Measurements from ENCODE around the gene CERS6. TPM values are rescaled to one million over a fixed set of nuclear protein-coding genes. Genes with fewer than 3 reads are reported as not detected.

CERS6 gene
- polyA plus RNA-seq, 1 donor (not counting 4 experiments of a cell fraction or from before 2014, with no cell fraction given) = 19.5 TPM

DNA sequence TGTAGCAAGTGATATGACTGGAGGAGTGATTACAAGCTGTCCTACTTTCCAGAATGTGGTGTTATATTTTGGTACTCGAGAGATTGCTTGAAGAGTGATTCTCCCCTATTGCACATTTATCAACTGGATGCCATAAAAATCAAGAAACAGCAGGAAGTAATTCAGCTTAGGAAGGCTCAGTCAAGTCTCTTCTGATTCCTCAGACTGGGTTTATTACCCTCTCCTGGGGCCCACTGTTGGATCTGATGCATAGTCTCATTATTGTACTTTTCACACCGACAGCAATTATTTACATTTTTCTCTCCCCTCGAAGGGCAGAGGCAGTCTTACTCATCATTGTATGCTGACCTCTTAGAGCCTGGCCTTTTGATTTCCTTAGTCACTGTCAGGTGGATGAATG is 355.6 kb downstream of the CERS6 start:
- dilution Hi-C loops (cut with MboI; ENCODE audit: extremely low pct_ligation_motif_present, low sequenced_read_pairs) = no loop called here

DNA sequence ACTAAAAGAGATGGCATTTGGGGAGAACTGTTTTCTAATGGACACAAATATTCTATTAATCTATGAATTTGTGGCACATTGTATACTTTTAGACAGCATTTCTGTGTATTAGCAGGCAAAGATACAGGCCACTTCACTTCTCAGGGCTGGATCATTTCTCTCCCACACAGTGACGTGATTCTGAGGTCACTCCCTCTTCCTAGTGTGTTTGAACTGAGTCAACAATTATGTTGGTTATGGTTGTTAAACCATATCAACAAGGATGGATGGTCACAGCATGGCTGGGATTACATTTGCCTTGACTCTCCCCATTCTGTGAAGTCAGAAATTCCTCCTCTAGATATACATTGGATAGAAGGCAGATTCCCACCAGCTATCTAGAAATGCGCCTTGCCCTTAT is 358.0 kb downstream of the CERS6 start:
- H3K27ac ChIP-seq (ENCODE audit: control insufficient read depth, insufficient read depth, low read length) = no peak overlapping the region
- TF ChIP-seq, protein P1, sequence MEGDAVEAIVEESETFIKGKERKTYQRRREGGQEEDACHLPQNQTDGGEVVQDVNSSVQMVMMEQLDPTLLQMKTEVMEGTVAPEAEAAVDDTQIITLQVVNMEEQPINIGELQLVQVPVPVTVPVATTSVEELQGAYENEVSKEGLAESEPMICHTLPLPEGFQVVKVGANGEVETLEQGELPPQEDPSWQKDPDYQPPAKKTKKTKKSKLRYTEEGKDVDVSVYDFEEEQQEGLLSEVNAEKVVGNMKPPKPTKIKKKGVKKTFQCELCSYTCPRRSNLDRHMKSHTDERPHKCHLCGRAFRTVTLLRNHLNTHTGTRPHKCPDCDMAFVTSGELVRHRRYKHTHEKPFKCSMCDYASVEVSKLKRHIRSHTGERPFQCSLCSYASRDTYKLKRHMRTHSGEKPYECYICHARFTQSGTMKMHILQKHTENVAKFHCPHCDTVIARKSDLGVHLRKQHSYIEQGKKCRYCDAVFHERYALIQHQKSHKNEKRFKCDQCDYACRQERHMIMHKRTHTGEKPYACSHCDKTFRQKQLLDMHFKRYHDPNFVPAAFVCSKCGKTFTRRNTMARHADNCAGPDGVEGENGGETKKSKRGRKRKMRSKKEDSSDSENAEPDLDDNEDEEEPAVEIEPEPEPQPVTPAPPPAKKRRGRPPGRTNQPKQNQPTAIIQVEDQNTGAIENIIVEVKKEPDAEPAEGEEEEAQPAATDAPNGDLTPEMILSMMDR (optimal IDR thresholded peaks at IDR 0.05 in 1 of 3, IDR thresholded peaks at IDR 0.05 in 1 of 3, conservative IDR thresholded peaks at IDR 0.05 in 1 of 3; ENCODE audit: extremely low read depth in 1 of 3, insufficient read depth in 2 of 3, low read length in 3 of 3) = no peak
- no peak for TF ChIP-seq EZH2 (IDR thresholded peaks at IDR 0.05; ENCODE audit: low read length)
- H3K9me3 ChIP-seq (ENCODE audit: control insufficient read depth, low read depth, low read length) = no peaks in the 10 kb centered on the region
- no peaks in the 10 kb centered on the region for H3K9me1 ChIP-seq (ENCODE audit: control insufficient read depth, extremely low read depth, insufficient read depth, low read length)
- no peaks in the 10 kb centered on the region for H4K20me1 ChIP-seq (ENCODE audit: control insufficient read depth, extremely low read depth, insufficient read depth, low read length)
- FAIRE-seq (no peak), DNase-seq (ENCODE audit: low read depth, low spot score) (no peak)
- no peaks in the 10 kb centered on the region for H3K27me3 ChIP-seq (ENCODE audit: control insufficient read depth, extremely low read depth, insufficient read depth, low read length)
- no peaks in the 10 kb centered on the region for H3K79me2 ChIP-seq (ENCODE audit: control insufficient read depth, insufficient read depth, low read length)
- H3K4me3 ChIP-seq (ENCODE audit: control insufficient read depth in 2 of 3, extremely low read depth in 1 of 3, insufficient read depth in 2 of 3, low read depth in 1 of 3, low read length in 3 of 3) = no peak overlapping the region
- dilution Hi-C loops (cut with MboI; ENCODE audit: extremely low pct_ligation_motif_present, low sequenced_read_pairs) = no loop called here
- H3K4me1 ChIP-seq (ENCODE audit: control insufficient read depth, extremely low read depth, insufficient read depth, low read length) = no peaks in the 10 kb centered on the region
- no peak overlapping the region for H2AFZ ChIP-seq (ENCODE audit: control insufficient read depth, low read length)
- H3K36me3 ChIP-seq (ENCODE audit: control insufficient read depth in 2 of 2, extremely low read depth in 1 of 2, insufficient read depth in 2 of 2, low read length in 2 of 2) = no peaks in the 10 kb centered on the region
- H3K4me2 ChIP-seq (ENCODE audit: control insufficient read depth, extremely low read depth, insufficient read depth, low read depth, low read length) = no peak overlapping the region
- H3K9ac ChIP-seq (ENCODE audit: control insufficient read depth, extremely low read depth, insufficient read depth, low read length) = no peak overlapping the region

More for the DNA sequence above, 355.6 kb downstream of the CERS6 start:
- Histone ChIP-seq H3K4me3 (ENCODE audit: control insufficient read depth in 2 of 3, extremely low read depth in 1 of 3, insufficient read depth in 2 of 3, low read depth in 1 of 3, low read length in 3 of 3) (no peak overlapping the region), H3K4me2 (ENCODE audit: control insufficient read depth, extremely low read depth, insufficient read depth, low read depth, low read length) (no peak overlapping the region), H3K79me2 (ENCODE audit: control insufficient read depth, insufficient read depth, low read length) (no peaks in the 10 kb centered on the region), H3K9ac (ENCODE audit: control insufficient read depth, extremely low read depth, insufficient read depth, low read length) (no peak overlapping the region), H3K9me3 (ENCODE audit: control insufficient read depth, low read depth, low read length) (no peaks in the 10 kb centered on the region), H3K36me3 (ENCODE audit: control insufficient read depth in 2 of 2, extremely low read depth in 1 of 2, insufficient read depth in 2 of 2, low read length in 2 of 2) (no peaks in the 10 kb centered on the region), H3K27ac (ENCODE audit: control insufficient read depth, insufficient read depth, low read length) (no peak overlapping the region), H4K20me1 (ENCODE audit: control insufficient read depth, extremely low read depth, insufficient read depth, low read length) (no peaks in the 10 kb centered on the region), H3K27me3 (ENCODE audit: control insufficient read depth, extremely low read depth, insufficient read depth, low read length) (no peaks in the 10 kb centered on the region), H2AFZ (ENCODE audit: control insufficient read depth, low read length) (no peak overlapping the region), H3K9me1 (ENCODE audit: control insufficient read depth, extremely low read depth, insufficient read depth, low read length) (no peaks in the 10 kb centered on the region), H3K4me1 (ENCODE audit: control insufficient read depth, extremely low read depth, insufficient read depth, low read length) (no peaks in the 10 kb centered on the region)
- TF ChIP-seq EZH2 (IDR thresholded peaks at IDR 0.05; ENCODE audit: low read length) = no peak
- DNase-seq (ENCODE audit: low read depth, low spot score) (no peak), FAIRE-seq (no peak)
